HG03039 (cell line): ENCODE data around the gene NF1.

Source experiments
- ATAC-seq: cut with Tn5 transposase; IDR thresholded peaks from one replicate; pipeline ENCODE4 v1.9.1; 2021; ENCODE audit warnings: mild to moderate bottlenecking, moderate library complexity; ENCODE audit not compliant: unreplicated experiment

The NF1 gene

DNA sequence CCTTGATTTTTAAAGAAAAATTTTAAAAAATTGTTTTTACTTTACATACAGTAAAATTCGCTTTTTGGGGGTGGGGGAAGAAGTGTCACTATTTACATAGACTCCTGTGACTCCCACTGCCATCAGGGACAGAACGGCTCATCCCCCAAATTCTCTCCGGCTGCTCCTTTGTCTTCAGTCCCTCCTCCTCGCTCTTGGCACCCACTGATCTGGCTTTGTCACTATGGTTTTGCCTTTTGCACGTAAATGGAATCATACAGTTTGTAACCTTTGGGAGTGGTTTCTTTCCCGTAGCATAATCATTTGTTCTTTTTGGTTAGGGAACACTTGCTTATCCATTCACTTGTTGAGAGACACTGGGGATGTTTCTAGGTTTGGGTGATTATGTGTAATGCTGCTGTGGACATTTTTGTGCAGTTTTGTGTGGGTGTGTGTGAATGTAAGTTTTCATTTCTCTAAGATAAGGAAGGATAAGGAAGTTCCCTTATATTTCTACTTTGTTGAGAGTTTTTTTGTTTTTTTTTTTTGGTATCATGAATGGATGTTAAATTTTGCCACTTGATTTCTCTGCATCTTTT lies 324.1 kb downstream of the NF1 start:
- no peak for ATAC-seq

DNA sequence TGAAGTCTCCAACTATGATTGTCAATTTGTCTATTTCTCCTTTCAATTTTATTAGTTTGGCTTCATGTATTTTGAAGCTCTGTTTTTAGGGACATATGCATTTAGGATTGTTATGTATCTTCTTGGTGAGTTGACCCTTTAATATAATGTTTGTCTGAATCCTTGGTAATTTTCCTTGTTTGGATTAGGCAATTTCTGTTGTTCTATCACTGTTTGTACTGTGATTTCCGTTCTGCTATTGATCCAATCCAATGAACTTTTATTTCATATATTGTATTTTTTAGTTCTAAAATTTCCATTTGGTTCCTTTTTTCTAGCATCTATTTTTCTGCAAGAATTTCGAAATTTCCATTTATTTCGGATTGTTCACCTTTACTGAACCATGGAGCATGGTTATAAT lies 327.7 kb downstream of the NF1 start:
- ATAC-seq, result no peak

DNA sequence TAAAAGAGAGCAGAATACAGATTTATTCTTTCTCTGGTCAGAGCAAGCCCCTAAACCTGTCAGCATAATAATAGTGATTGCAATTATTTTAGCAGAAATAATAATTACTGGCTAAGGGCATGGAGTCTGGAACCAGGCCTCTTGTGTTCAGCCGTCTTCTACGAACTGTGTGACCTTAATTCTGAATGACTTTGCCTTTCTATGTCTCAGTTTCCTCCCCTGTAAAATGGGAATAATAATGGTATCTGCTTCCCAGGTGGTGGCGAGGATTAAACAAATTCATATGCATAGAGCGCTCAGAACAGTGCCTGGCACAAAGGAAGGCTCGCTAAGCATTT lies 330.1 kb downstream of the NF1 start:
- ATAC-seq, result no peak

- no peak for ATAC-seq
Observed at GRCh38 chr17:31425282-31426040, 330.7 kb downstream of the NF1 start.
